GM19023 (cell line): ENCODE measurements around the gene ADAMTS8.

Experiments used
- ATAC-seq: cut with Tn5 transposase; IDR thresholded peaks from one replicate; pipeline ENCODE4 v1.9.1; 2021; ENCODE audit warnings: mild to moderate bottlenecking, moderate library complexity; ENCODE audit not compliant: unreplicated experiment

ADAMTS8 gene

GRCh38 chr11:130462101-130462885 lies 33.9 kb upstream of the ADAMTS8 start:
- no peak for ATAC-seq

- no peak for ATAC-seq
Observed at GRCh38 chr11:130459521-130459920, 31.1 kb upstream of the ADAMTS8 start.

- no peak for ATAC-seq
Observed at GRCh38 chr11:130458410-130458729, 30.0 kb upstream of the ADAMTS8 start.

GRCh38 chr11:130457623-130458409 lies 29.4 kb upstream of the ADAMTS8 start:
- ATAC-seq = no peak

GRCh38 chr11:130456286-130456685 lies 27.9 kb upstream of the ADAMTS8 start:
- ATAC-seq = no peak

- ATAC-seq = no peak
Observed at GRCh38 chr11:130455483-130456127, 27.2 kb upstream of the ADAMTS8 start.

GRCh38 chr11:130454491-130455252 lies 26.3 kb upstream of the ADAMTS8 start:
- ATAC-seq = no peak

GRCh38 chr11:130452940-130453339 lies 24.5 kb upstream of the ADAMTS8 start:
- ATAC-seq = no peak

GRCh38 chr11:130452176-130452575 lies 23.8 kb upstream of the ADAMTS8 start:
- no peak for ATAC-seq

- no peak for ATAC-seq
Observed at GRCh38 chr11:130451231-130452019, 23.0 kb upstream of the ADAMTS8 start.

GRCh38 chr11:130449996-130450769 lies 21.8 kb upstream of the ADAMTS8 start:
- no peak for ATAC-seq

GRCh38 chr11:130449310-130449990 lies 21.0 kb upstream of the ADAMTS8 start:
- ATAC-seq = no peak

- ATAC-seq = peak; percentile 65
Observed at GRCh38 chr11:130448416-130449309, 20.3 kb upstream of the ADAMTS8 start, which contains the start of gene ADAMTS15. Gene ADAMTS15 (plus strand): TSS chr11:130448645. CDS start chr11:130448974, 329 bp downstream.

GRCh38 chr11:130448039-130448415 lies 19.6 kb upstream of the ADAMTS8 start:
- ATAC-seq = no peak

- no peak for ATAC-seq
Observed at GRCh38 chr11:130445788-130446187, 17.4 kb upstream of the ADAMTS8 start.

- no peak for ATAC-seq
Observed at GRCh38 chr11:130442737-130443136, 14.3 kb upstream of the ADAMTS8 start.

- no peak for ATAC-seq
Observed at GRCh38 chr11:130441719-130442118, 13.3 kb upstream of the ADAMTS8 start.

GRCh38 chr11:130439876-130440275 lies 11.5 kb upstream of the ADAMTS8 start:
- no peak for ATAC-seq
